NCI-H1105 (cell line): ENCODE results near the gene UQCR11.

Experiments used
- DNase-seq: peaks from one replicate; lab custom pipeline; 2025; lab: John Stamatoyannopoulos, UW

UQCR11 gene

GRCh38 chr19:1590641-1591397 is 14.4 kb downstream of the UQCR11 start:
- no peak for DNase-seq

- DNase-seq, result no peak
Observed at GRCh38 chr19:1587872-1588271, 17.4 kb downstream of the UQCR11 start.

- DNase-seq, result no peak
Observed at GRCh38 chr19:1585243-1585580, 20.1 kb downstream of the UQCR11 start.

- DNase-seq, result no peak
Observed at GRCh38 chr19:1584500-1585242, 20.6 kb downstream of the UQCR11 start.

GRCh38 chr19:1582201-1582600 is 23.1 kb downstream of the UQCR11 start:
- no peak for DNase-seq

- no peak for DNase-seq
Observed at GRCh38 chr19:1580957-1581356, 24.3 kb downstream of the UQCR11 start.

GRCh38 chr19:1580382-1580781 is 24.9 kb downstream of the UQCR11 start:
- DNase-seq, result no peak

GRCh38 chr19:1579222-1579621 is 26.0 kb downstream of the UQCR11 start:
- DNase-seq, result no peak

GRCh38 chr19:1577929-1578618 is 27.2 kb downstream of the UQCR11 start:
- peak; percentile 63 for DNase-seq

- DNase-seq, result peak; percentile 93
Observed at GRCh38 chr19:1577090-1577928, 28.0 kb downstream of the UQCR11 start.

- no peak for DNase-seq
Observed at GRCh38 chr19:1576242-1577089, 28.8 kb downstream of the UQCR11 start.

- no peak for DNase-seq
Observed at GRCh38 chr19:1575323-1576241, 29.7 kb downstream of the UQCR11 start.

GRCh38 chr19:1574354-1575136 is 30.7 kb downstream of the UQCR11 start:
- DNase-seq, result no peak

GRCh38 chr19:1572795-1573194 is 32.5 kb downstream of the UQCR11 start:
- no peak for DNase-seq

- DNase-seq, result no peak
Observed at GRCh38 chr19:1571358-1571757, 33.9 kb downstream of the UQCR11 start.

- DNase-seq, result no peak
Observed at GRCh38 chr19:1570836-1571235, 34.4 kb downstream of the UQCR11 start.

GRCh38 chr19:1569997-1570396 is 35.3 kb downstream of the UQCR11 start:
- no peak for DNase-seq

- peak; percentile 71 for DNase-seq
Observed at GRCh38 chr19:1568320-1569019, 36.8 kb downstream of the UQCR11 start, which contains the start of gene MEX3D. Gene MEX3D, minus strand, starts transcription at chr19:1568325. Its CDS starts 267 bp downstream, at chr19:1568058.

GRCh38 chr19:1567848-1568227 is 37.4 kb downstream of the UQCR11 start:
- DNase-seq, result no peak
